DMS153 treated with DMSO at 0.1 percent for 48 hours (cell line): ENCODE data around the gene DOCK4.

Experiments
- DNase-seq: peaks from one replicate; lab custom pipeline; 2025; ENCODE audit not compliant: unreplicated experiment; lab: John Stamatoyannopoulos, UW

DOCK4 gene

GRCh38 chr7:112053737-112054069 lies 152.5 kb downstream of the DOCK4 start:
- DNase-seq = no peak

- no peak for DNase-seq
These were observed 153.0 kb downstream of the DOCK4 start for GRCh38 chr7:112052993-112053736.

GRCh38 chr7:112052498-112052897 lies 153.7 kb downstream of the DOCK4 start:
- DNase-seq = no peak

GRCh38 chr7:112050250-112050881 lies 155.8 kb downstream of the DOCK4 start:
- no peak for DNase-seq

- DNase-seq = no peak
These were observed 156.5 kb downstream of the DOCK4 start for GRCh38 chr7:112049555-112050249.

- no peak for DNase-seq
These were observed 158.8 kb downstream of the DOCK4 start for GRCh38 chr7:112047421-112047820.

- no peak for DNase-seq
These were observed 161.0 kb downstream of the DOCK4 start for GRCh38 chr7:112045222-112045621.

GRCh38 chr7:112042631-112043030 lies 163.6 kb downstream of the DOCK4 start:
- no peak for DNase-seq

- no peak for DNase-seq
These were observed 167.8 kb downstream of the DOCK4 start for GRCh38 chr7:112038353-112038752.

GRCh38 chr7:112036071-112036470 lies 170.1 kb downstream of the DOCK4 start:
- DNase-seq = no peak

- DNase-seq = no peak
These were observed 174.5 kb downstream of the DOCK4 start for GRCh38 chr7:112031689-112032088.

- DNase-seq = no peak
These were observed 180.6 kb downstream of the DOCK4 start for GRCh38 chr7:112025556-112025955.

- DNase-seq = no peak
These were observed 182.4 kb downstream of the DOCK4 start for GRCh38 chr7:112023786-112024185.

GRCh38 chr7:112023282-112023681 lies 182.9 kb downstream of the DOCK4 start:
- no peak for DNase-seq

- no peak for DNase-seq
These were observed 184.1 kb downstream of the DOCK4 start for GRCh38 chr7:112022128-112022527.

- DNase-seq = no peak
These were observed 184.7 kb downstream of the DOCK4 start for GRCh38 chr7:112021379-112022044.

- no peak for DNase-seq
These were observed 185.4 kb downstream of the DOCK4 start for GRCh38 chr7:112020800-112021199.

GRCh38 chr7:112019932-112020331 lies 186.3 kb downstream of the DOCK4 start:
- no peak for DNase-seq

GRCh38 chr7:112018305-112019030 lies 187.7 kb downstream of the DOCK4 start:
- DNase-seq = no peak

- DNase-seq = no peak
These were observed 191.1 kb downstream of the DOCK4 start for GRCh38 chr7:112015146-112015545.

- no peak for DNase-seq
These were observed 191.9 kb downstream of the DOCK4 start for GRCh38 chr7:112014347-112014746.
